ENCODE measurements around the gene CEP131.

CEP131 gene

DNA sequence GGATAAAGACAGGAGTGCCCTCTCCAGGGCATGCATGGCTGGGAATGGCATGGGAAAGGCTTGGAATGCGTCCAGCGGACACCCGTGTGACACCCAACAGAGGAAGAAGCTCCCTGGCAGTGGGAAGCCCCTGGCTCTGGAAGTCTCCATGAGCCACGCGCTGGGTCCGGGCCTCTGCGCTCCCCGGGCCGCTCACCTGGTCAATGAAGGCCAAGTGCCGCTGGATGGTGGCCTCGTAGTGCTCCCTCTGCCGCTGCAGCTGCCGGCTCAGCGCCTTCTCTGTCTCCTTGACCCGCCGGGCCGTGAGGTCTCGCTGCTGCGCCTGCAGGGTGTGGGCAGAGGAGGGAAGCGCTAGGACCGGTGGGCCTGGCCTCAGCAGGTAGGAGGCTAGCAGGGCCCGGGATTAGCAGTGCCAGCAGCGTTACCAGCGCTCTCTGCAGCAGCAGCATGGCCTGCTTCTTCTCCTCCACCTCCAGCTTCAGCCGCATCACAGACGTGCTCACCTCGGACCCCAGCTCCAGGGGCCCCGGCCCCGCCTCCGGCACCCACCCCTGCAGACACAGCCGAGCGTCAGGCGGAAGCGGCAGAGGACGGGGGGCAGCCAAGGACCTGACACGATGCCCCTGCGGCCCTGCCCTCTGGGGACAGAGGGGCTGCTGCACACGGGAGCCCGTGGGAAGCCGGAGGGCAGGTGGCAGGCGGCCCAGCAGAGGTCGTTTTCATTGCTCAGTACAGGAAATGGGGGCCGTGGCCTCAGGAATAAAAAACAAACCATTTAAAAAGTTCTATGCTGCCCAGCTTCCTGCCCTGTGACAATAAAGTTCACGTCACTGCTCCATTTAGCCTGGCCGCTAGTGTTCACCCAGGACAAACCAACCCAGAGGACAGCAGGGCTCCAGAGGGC, 26.0 kb downstream of the CEP131 start:
- no peak overlapping the region for H3K4me3 ChIP-seq (ENCODE audit: low read length)
- no peak for TF ChIP-seq EZH2 (optimal IDR thresholded peaks at IDR 0.05; ENCODE audit: low read depth, low read length)
- no peak for TF ChIP-seq CTCF (IDR thresholded peaks at IDR 0.05; ENCODE audit: low read length)
- TF ChIP-seq EZH2phosphoT487 (IDR thresholded peaks at IDR 0.05; ENCODE audit: low read length) = no peak
- no peaks in the 10 kb centered on the region for H3K79me2 ChIP-seq (ENCODE audit: low read length)
- DNase-seq = no peak
- no peak overlapping the region for H3K27ac ChIP-seq (ENCODE audit: low read length)
- no peak overlapping the region for H3K9ac ChIP-seq (ENCODE audit: low read length)
- H3K4me2 ChIP-seq (ENCODE audit: low read depth, low read length) = no peak overlapping the region
- no peaks in the 10 kb centered on the region for H3K36me3 ChIP-seq (replicated peaks; ENCODE audit: insufficient read depth, low read length)
- no peaks in the 10 kb centered on the region for H3K27me3 ChIP-seq (replicated peaks; ENCODE audit: insufficient read depth, low read length)
- H2AFZ ChIP-seq (ENCODE audit: low read length) = no peak overlapping the region
- H3K9me2 ChIP-seq (replicated peaks; ENCODE audit: insufficient read depth, low read length) = no peaks in the 10 kb centered on the region
- no peaks in the 10 kb centered on the region for H3K9me3 ChIP-seq (replicated peaks; ENCODE audit: insufficient read depth, low read length)
- H3K4me1 ChIP-seq (ENCODE audit: low read length) = no peaks in the 10 kb centered on the region
- no peaks in the 10 kb centered on the region for H3F3A ChIP-seq (ENCODE audit: insufficient read depth, low read length)
- H4K20me1 ChIP-seq (ENCODE audit: insufficient read depth, low read length) = no peaks in the 10 kb centered on the region

- H3F3A ChIP-seq (ENCODE audit: insufficient read depth, low read length) = no peaks in the 10 kb centered on the region
- H3K9me3 ChIP-seq (replicated peaks; ENCODE audit: insufficient read depth, low read length) = no peaks in the 10 kb centered on the region
- no peaks in the 10 kb centered on the region for H3K9me2 ChIP-seq (replicated peaks; ENCODE audit: insufficient read depth, low read length)
- H4K20me1 ChIP-seq (ENCODE audit: insufficient read depth, low read length) = no peaks in the 10 kb centered on the region
- no peaks in the 10 kb centered on the region for H3K79me2 ChIP-seq (ENCODE audit: low read length)
- H3K4me3 ChIP-seq (ENCODE audit: low read length) = no peak overlapping the region
- no peak overlapping the region for H3K4me2 ChIP-seq (ENCODE audit: low read depth, low read length)
- no peaks in the 10 kb centered on the region for H3K36me3 ChIP-seq (replicated peaks; ENCODE audit: insufficient read depth, low read length)
- no peak overlapping the region for H2AFZ ChIP-seq (ENCODE audit: low read length)
- H3K9ac ChIP-seq (ENCODE audit: low read length) = no peak overlapping the region
- H3K4me1 ChIP-seq (ENCODE audit: low read length) = no peaks in the 10 kb centered on the region
- DNase-seq = no peak
- no peaks in the 10 kb centered on the region for H3K27me3 ChIP-seq (replicated peaks; ENCODE audit: insufficient read depth, low read length)
- no peak overlapping the region for H3K27ac ChIP-seq (ENCODE audit: low read length)
- TF ChIP-seq EZH2phosphoT487 (IDR thresholded peaks at IDR 0.05; ENCODE audit: low read length) (no peak), CTCF (IDR thresholded peaks at IDR 0.05; ENCODE audit: low read length) (no peak), EZH2 (optimal IDR thresholded peaks at IDR 0.05; ENCODE audit: low read depth, low read length) (no peak)
Observed at GRCh38 chr17:81195941-81196495, 26.7 kb downstream of the CEP131 start.

DNA sequence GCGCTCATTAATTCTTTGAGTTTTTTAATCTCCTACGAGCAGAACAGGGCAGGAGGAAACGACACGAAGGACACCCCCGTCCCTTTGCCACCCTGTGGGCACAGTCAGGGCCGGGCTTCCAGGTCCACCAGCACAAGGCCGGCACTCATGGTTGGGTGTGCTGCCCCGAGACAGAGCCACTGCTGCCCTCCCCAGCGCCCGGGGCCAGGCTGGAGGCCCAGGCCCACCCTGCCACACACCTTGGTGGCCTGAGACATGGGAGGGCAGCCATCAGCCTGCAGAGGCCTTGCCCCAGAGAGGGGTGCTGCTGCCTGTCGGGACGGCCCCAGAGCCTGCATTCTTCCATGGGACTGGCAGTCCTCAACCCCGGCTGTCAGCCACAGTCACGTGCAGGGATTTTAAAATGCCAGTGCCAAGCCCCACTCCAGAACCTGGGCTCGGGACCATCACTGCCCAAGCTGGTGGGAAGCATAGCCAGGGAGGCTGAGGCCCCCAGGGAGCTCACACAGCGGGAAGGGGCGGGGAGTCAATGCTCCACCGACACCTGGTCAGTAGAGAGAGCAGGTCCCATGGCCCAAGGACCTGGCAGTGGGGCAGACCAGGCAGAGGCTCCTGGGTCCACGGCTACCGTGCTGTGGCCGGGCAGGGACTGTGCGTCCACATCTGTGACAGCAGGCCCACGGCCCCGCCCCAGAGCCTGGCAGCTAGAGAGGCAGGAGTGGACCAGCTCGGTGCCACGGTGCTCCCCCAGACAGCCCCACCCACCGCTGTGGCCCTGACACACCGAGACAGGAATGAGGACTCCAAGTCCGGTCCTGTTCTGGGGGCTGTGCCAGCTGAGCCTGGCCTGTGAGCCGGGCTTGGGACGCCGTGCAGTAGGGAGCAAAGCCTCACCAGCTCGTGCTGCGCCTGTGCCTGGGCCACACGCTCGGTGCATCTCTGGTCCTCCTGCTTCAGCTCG, 27.5 kb downstream of the CEP131 start:
- TF ChIP-seq EZH2phosphoT487 (IDR thresholded peaks at IDR 0.05; ENCODE audit: low read length) = no peak
- no peak for TF ChIP-seq CTCF (IDR thresholded peaks at IDR 0.05; ENCODE audit: low read length)
- TF ChIP-seq EZH2 (optimal IDR thresholded peaks at IDR 0.05; ENCODE audit: low read depth, low read length) = no peak
- DNase-seq = no peak
- Histone ChIP-seq H4K20me1 (ENCODE audit: insufficient read depth, low read length) (no peaks in the 10 kb centered on the region), H2AFZ (ENCODE audit: low read length) (no peak overlapping the region), H3K79me2 (ENCODE audit: low read length) (no peaks in the 10 kb centered on the region), H3K27ac (ENCODE audit: low read length) (no peak overlapping the region), H3K36me3 (replicated peaks; ENCODE audit: insufficient read depth, low read length) (no peaks in the 10 kb centered on the region), H3F3A (ENCODE audit: insufficient read depth, low read length) (no peaks in the 10 kb centered on the region), H3K9me3 (replicated peaks; ENCODE audit: insufficient read depth, low read length) (no peaks in the 10 kb centered on the region), H3K4me1 (ENCODE audit: low read length) (no peaks in the 10 kb centered on the region), H3K27me3 (replicated peaks; ENCODE audit: insufficient read depth, low read length) (no peaks in the 10 kb centered on the region), H3K9ac (ENCODE audit: low read length) (no peak overlapping the region), H3K4me3 (ENCODE audit: low read length) (no peak overlapping the region), H3K9me2 (replicated peaks; ENCODE audit: insufficient read depth, low read length) (no peaks in the 10 kb centered on the region), H3K4me2 (ENCODE audit: low read depth, low read length) (no peak overlapping the region)
